GM18868 (cell line): ENCODE results near the gene ZNF783.
"Not testable (repeated sequence)": the region's sequence is repeated elsewhere in the genome, so short reads cannot be mapped to it uniquely, and the experiment has no call there.

Experiments
- ATAC-seq: cut with Tn5 transposase; IDR thresholded peaks from one replicate; pipeline ENCODE4 v1.9.1; 2021; ENCODE audit warnings: mild to moderate bottlenecking, moderate library complexity; ENCODE audit not compliant: unreplicated experiment

ZNF783 gene

GRCh38 chr7:149296368-149296767 is 34.4 kb downstream of the ZNF783 start:
- no peak for ATAC-seq

- ATAC-seq: no peak
Observed at GRCh38 chr7:149297034-149297755, 35.2 kb downstream of the ZNF783 start.

- ATAC-seq: no peak
Observed at GRCh38 chr7:149300620-149301285, 38.8 kb downstream of the ZNF783 start.

GRCh38 chr7:149302222-149302621 is 40.2 kb downstream of the ZNF783 start:
- ATAC-seq: no peak

- ATAC-seq: no peak
Observed at GRCh38 chr7:149302865-149303264, 40.9 kb downstream of the ZNF783 start.

- ATAC-seq: no peak
Observed at GRCh38 chr7:149304006-149304405, 42.0 kb downstream of the ZNF783 start.

GRCh38 chr7:149306854-149307253 is 44.9 kb downstream of the ZNF783 start:
- ATAC-seq: no peak

- ATAC-seq: no peak
Observed at GRCh38 chr7:149307775-149308501, 45.9 kb downstream of the ZNF783 start.

- ATAC-seq: peak; percentile 85
Observed at GRCh38 chr7:149310113-149310836, 48.3 kb downstream of the ZNF783 start.

GRCh38 chr7:149310990-149311573 is 49.1 kb downstream of the ZNF783 start:
- ATAC-seq: no peak

GRCh38 chr7:149313981-149314380 is 52.0 kb downstream of the ZNF783 start:
- no peak for ATAC-seq

- ATAC-seq: no peak
Observed at GRCh38 chr7:149316606-149317005, 54.6 kb downstream of the ZNF783 start.

- no peak for ATAC-seq
Observed at GRCh38 chr7:149317496-149317895, 55.5 kb downstream of the ZNF783 start.

- ATAC-seq: no peak
Observed at GRCh38 chr7:149317986-149318672, 56.1 kb downstream of the ZNF783 start.

GRCh38 chr7:149319376-149319775 is 57.4 kb downstream of the ZNF783 start:
- no peak for ATAC-seq

- ATAC-seq: no peak
Observed at GRCh38 chr7:149320313-149321124, 58.5 kb downstream of the ZNF783 start.

GRCh38 chr7:149321125-149321905 is 59.3 kb downstream of the ZNF783 start:
- not testable (repeated sequence) for ATAC-seq

- ATAC-seq: no peak
Observed at GRCh38 chr7:149321978-149322541, 60.1 kb downstream of the ZNF783 start.
